ENCODE measurements around the gene GEMIN5. TPM values are rescaled to one million over a fixed set of nuclear protein-coding genes. Genes with fewer than 3 reads are reported as not detected.

Gene GEMIN5
- total RNA-seq, 2 donors from 2014 or later, result 14.6 to 20.3 TPM

DNA sequence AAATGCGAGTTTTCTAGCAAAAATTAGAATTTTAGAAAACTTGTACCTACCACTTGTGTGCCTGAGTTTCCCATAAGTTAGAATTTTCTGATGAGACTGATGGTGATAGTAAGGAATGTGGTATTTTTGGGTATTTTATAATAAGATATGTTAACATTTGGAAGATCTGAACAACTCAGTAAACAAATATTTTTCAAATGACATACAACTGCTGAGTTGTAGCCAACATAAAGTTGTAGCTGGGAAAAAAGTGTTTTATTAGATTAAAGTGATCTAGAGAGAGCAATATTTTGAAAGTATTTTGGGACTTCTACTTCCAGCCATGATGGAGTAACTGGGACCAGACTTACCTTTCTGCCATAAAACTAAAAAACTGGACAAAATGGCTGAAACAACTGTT lies 37.9 kb downstream of the GEMIN5 start:
- Histone ChIP-seq H3K27me3 (replicated peaks; ENCODE audit: insufficient read depth) (no peaks in the 10 kb centered on the region), H3K9me3 (no peaks in the 10 kb centered on the region), H3K4me3 (no peak overlapping the region), H3K36me3 (peaks cover 0 to 7% of the 10 kb centered on the region in 2 donors), H3K27ac (peak overlapping the region in 1 of 2 donors; percentile 18), H3K4me1 (replicated peaks) (no peaks in the 10 kb centered on the region)
- no peak for DNase-seq (ENCODE audit: low spot score)
- intact Hi-C loops (cut with DNase I), result no loop called here
- TF ChIP-seq POLR2AphosphoS5 (IDR thresholded peaks at IDR 0.05), result no peak
- TF ChIP-seq POLR2A (IDR thresholded peaks at IDR 0.05), result no peak
- no peak for TF ChIP-seq CTCF (IDR thresholded peaks at IDR 0.05)
- 89% methylated on average over 1 of the region's 1 CpG for WGBS

- TF ChIP-seq POLR2A (IDR thresholded peaks at IDR 0.05), result no peak
- no peak for TF ChIP-seq POLR2AphosphoS5 (IDR thresholded peaks at IDR 0.05)
- no peak for TF ChIP-seq CTCF (IDR thresholded peaks at IDR 0.05)
- H3K27ac ChIP-seq, result peak overlapping the region; percentile 48 to 51
- H3K9me3 ChIP-seq, result no peaks in the 10 kb centered on the region
- H3K4me1 ChIP-seq (replicated peaks), result no peaks in the 10 kb centered on the region
- 70% methylated on average over 9 of the region's 9 CpGs for WGBS
- no peaks in the 10 kb centered on the region for H3K27me3 ChIP-seq (replicated peaks; ENCODE audit: insufficient read depth)
- H3K36me3 ChIP-seq, result peaks cover 0 to 7% of the 10 kb centered on the region in 2 donors
- intact Hi-C loops (cut with DNase I), result no loop called here
- peak; percentile 17 for DNase-seq (ENCODE audit: low spot score)
- no peak overlapping the region for H3K4me3 ChIP-seq
Measured at GRCh38 chr5:154899151-154899816, 38.7 kb downstream of the GEMIN5 start.

DNA sequence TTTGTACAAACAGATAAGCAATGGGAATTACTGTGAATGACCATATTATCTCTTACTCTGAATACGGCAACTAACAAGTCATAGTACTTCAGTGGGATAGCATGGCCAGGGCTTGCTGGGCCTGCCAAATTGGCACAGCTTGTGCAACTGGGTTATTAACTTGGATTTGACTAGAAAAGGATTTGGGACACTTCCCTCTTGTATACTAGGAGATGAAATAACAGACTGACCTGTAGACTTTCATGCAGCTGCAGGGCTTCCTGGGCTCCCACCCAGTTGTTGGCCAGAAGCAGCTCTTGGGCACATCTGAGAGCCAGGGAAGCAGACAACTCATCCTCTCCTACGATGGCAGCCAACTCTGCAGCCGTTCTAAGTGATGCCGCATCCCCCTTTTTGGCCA lies 39.8 kb downstream of the GEMIN5 start:
- no peaks in the 10 kb centered on the region for H3K9me3 ChIP-seq
- no peak for DNase-seq (ENCODE audit: low spot score)
- TF ChIP-seq POLR2AphosphoS5 (IDR thresholded peaks at IDR 0.05), result no peak
- TF ChIP-seq POLR2A (IDR thresholded peaks at IDR 0.05), result no peak
- TF ChIP-seq CTCF (IDR thresholded peaks at IDR 0.05), result no peak
- 89% methylated on average over 4 of the region's 4 CpGs for WGBS
- H3K27me3 ChIP-seq (replicated peaks; ENCODE audit: insufficient read depth), result no peaks in the 10 kb centered on the region
- peaks cover 0 to 7% of the 10 kb centered on the region in 2 donors for H3K36me3 ChIP-seq
- H3K4me3 ChIP-seq, result no peak overlapping the region
- intact Hi-C loops (cut with DNase I), result no loop called here
- H3K27ac ChIP-seq, result no peak overlapping the region
- no peaks in the 10 kb centered on the region for H3K4me1 ChIP-seq (replicated peaks)

GRCh38 chr5:154896562-154897165 lies 41.3 kb downstream of the GEMIN5 start:
- H3K4me1 ChIP-seq (replicated peaks), result no peaks in the 10 kb centered on the region
- H3K4me3 ChIP-seq, result no peak overlapping the region
- no peaks in the 10 kb centered on the region for H3K27me3 ChIP-seq (replicated peaks; ENCODE audit: insufficient read depth)
- DNase-seq (ENCODE audit: low spot score), result no peak
- intact Hi-C loops (cut with DNase I), result no loop called here
- no peaks in the 10 kb centered on the region for H3K9me3 ChIP-seq
- H3K36me3 ChIP-seq, result peaks cover 0 to 3% of the 10 kb centered on the region in 2 donors
- no peak overlapping the region for H3K27ac ChIP-seq
- TF ChIP-seq POLR2AphosphoS5 (IDR thresholded peaks at IDR 0.05), result no peak

DNA sequence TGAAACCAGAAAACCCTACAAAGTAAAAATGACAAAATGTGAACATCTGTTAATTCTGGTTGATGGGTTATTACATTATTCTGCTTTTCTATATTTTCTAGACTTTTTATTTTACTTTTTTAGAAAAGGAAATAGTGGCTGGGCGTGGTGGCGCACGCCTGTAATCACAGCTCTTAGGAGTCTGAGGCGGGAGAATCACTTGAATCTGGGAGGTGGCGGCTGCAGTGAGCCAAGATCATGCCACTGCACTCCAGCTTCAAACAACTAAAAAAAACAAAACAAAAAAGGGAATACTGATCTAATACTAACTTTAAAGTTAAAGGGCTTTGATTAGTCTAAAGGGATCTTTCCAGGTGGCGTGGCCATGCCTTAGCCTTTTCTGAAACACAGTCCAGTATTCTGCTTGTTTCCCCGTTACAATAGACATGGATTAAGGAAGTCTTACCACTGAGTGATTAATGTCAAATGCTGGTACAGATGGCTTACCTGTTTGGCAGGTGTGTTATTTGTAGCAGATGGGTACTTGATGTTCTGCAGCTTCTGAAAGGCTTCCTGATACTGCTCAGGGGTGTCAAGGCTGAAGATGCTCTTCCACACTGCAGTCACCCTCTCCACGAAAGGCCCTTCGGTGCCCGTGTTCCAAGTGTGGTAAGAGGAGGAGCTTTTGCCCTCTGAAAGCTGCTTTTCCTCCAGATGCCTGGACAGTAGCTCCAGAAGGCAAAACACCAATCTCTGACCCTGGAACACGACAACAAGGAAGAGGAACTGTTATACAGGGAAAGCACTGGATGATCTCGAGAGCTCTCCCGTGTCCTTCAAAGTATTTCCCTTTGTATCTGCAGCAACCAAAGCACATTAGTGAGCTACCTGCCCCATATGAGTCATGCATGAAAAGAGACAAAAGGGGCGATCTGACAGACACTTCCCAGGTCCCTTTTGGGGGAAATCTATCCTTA lies 42.1 kb downstream of the GEMIN5 start:
- WGBS, result 86% methylated on average over 14 of the region's 14 CpGs
- intact Hi-C loops (cut with DNase I), result no loop called here
- H3K4me3 ChIP-seq, result no peak overlapping the region
- H3K27me3 ChIP-seq (replicated peaks; ENCODE audit: insufficient read depth), result no peaks in the 10 kb centered on the region
- no peak overlapping the region for H3K27ac ChIP-seq
- H3K36me3 ChIP-seq, result peaks cover 3 to 5% of the 10 kb centered on the region in 2 donors
- no peaks in the 10 kb centered on the region for H3K4me1 ChIP-seq (replicated peaks)
- DNase-seq (ENCODE audit: low spot score), result no peak
- H3K9me3 ChIP-seq, result no peaks in the 10 kb centered on the region
- TF ChIP-seq POLR2AphosphoS5 (IDR thresholded peaks at IDR 0.05), result no peak
- no peak for TF ChIP-seq CTCF (IDR thresholded peaks at IDR 0.05)
- TF ChIP-seq POLR2A (IDR thresholded peaks at IDR 0.05), result no peak

Measured in prostate gland (tissue), 2 donors.